ENCODE data around the gene FLNB. TPM values are rescaled to one million over a fixed set of nuclear protein-coding genes. Genes with fewer than 3 reads are reported as not detected.

Gene FLNB
- total RNA-seq, 1 donor from 2014 or later = 521 TPM

DNA sequence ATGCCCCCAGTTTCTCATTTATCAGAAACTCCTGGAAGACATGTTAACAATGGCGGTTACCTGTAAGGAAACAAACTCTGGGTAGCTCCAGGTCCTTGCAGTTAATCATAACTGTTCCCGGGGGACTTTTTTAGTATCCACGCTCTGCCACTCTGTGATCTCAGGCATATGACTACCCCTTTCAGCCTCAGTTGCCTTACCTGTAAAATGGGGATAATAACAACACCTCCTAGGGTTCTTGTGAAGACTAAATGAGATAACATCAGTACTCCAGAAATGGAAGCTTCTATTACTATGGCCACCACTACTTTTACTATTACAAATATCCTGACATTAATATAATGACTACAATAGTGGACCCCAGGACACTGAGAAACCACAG lies 7.1 kb upstream of the FLNB start:
- H3K79me2 ChIP-seq (ENCODE audit: insufficient read depth, low read length) = no peaks in the 10 kb centered on the region
- no peak overlapping the region for H3K27ac ChIP-seq (ENCODE audit: low read depth, low read length)
- H3K9ac ChIP-seq (ENCODE audit: low read length) = no peak overlapping the region
- H3K4me1 Mint-ChIP-seq (ENCODE audit: low read depth, unreplicated experiment) = peaks cover 15% of the 10 kb centered on the region
- no peaks in the 10 kb centered on the region for H3K9me3 ChIP-seq (ENCODE audit: insufficient read depth, low read depth, low read length)
- no peaks in the 10 kb centered on the region for H3K27me3 ChIP-seq (ENCODE audit: insufficient read depth, low read length)
- no peak overlapping the region for H3K4me3 Mint-ChIP-seq (ENCODE audit: unreplicated experiment)
- H3K27me3 Mint-ChIP-seq (ENCODE audit: low read depth, unreplicated experiment) = no peaks in the 10 kb centered on the region
- FAIRE-seq (no peak), DNase-seq (ENCODE audit: low read depth) (no peak)
- TF ChIP-seq EZH2 (IDR thresholded peaks at IDR 0.05; ENCODE audit: insufficient read depth, low read length) = no peak
- TF ChIP-seq CTCF (IDR thresholded peaks at IDR 0.05; ENCODE audit: insufficient read depth, low read depth, low read length) = no peak
- no peaks in the 10 kb centered on the region for H3K9me3 Mint-ChIP-seq (ENCODE audit: unreplicated experiment)
- no peak overlapping the region for H3K4me3 ChIP-seq (ENCODE audit: insufficient read depth, low read depth, low read length)
- H3K36me3 Mint-ChIP-seq (ENCODE audit: low read depth, unreplicated experiment) = no peaks in the 10 kb centered on the region
- H3K4me1 ChIP-seq (ENCODE audit: insufficient read depth, low read length) = peaks cover 17% of the 10 kb centered on the region
- no peak overlapping the region for H2AFZ ChIP-seq (ENCODE audit: low read depth, low read length)
- no peaks in the 10 kb centered on the region for H4K20me1 ChIP-seq (ENCODE audit: insufficient read depth, low read length)
- no peak overlapping the region for H3K27ac Mint-ChIP-seq (ENCODE audit: unreplicated experiment)
- no peaks in the 10 kb centered on the region for H3K36me3 ChIP-seq (ENCODE audit: insufficient read depth, low read length)
- no peak overlapping the region for H3K4me2 ChIP-seq (ENCODE audit: low read length)

DNA sequence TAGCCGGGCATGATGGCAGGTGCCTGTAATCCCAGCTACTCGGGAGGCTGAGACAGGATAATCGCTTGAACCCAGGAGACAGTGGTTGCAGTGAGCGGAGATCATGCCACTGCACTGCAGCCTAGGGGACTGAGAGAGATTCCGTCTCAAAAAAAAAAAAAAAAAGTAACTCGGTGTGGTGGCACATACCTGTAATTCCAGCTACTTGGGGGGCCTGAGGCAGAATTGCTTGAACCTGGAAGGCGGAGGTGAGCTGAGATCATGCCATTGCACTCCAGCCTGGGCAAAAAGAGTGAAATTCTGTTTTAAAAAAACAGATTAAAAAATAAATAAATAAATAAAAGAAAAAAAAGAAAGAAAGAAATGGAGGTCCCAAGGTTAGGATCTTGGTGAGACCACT lies 6.2 kb upstream of the FLNB start:
- no peaks in the 10 kb centered on the region for H3K36me3 ChIP-seq (ENCODE audit: insufficient read depth, low read length)
- H3K4me2 ChIP-seq (ENCODE audit: low read length) = no peak overlapping the region
- Mint-ChIP-seq H3K27me3 (ENCODE audit: low read depth, unreplicated experiment) (no peaks in the 10 kb centered on the region), H3K27ac (ENCODE audit: unreplicated experiment) (no peak overlapping the region), H3K4me3 (ENCODE audit: unreplicated experiment) (no peak overlapping the region), H3K36me3 (ENCODE audit: low read depth, unreplicated experiment) (no peaks in the 10 kb centered on the region), H3K4me1 (ENCODE audit: low read depth, unreplicated experiment) (peaks cover 15% of the 10 kb centered on the region), H3K9me3 (ENCODE audit: unreplicated experiment) (no peaks in the 10 kb centered on the region)
- TF ChIP-seq CTCF (IDR thresholded peaks at IDR 0.05; ENCODE audit: insufficient read depth, low read depth, low read length) (no peak), EZH2 (IDR thresholded peaks at IDR 0.05; ENCODE audit: insufficient read depth, low read length) (no peak)
- no peak overlapping the region for H3K9ac ChIP-seq (ENCODE audit: low read length)
- no peaks in the 10 kb centered on the region for H3K9me3 ChIP-seq (ENCODE audit: insufficient read depth, low read depth, low read length)
- H3K27me3 ChIP-seq (ENCODE audit: insufficient read depth, low read length) = no peaks in the 10 kb centered on the region
- H3K27ac ChIP-seq (ENCODE audit: low read depth, low read length) = no peak overlapping the region
- no peak overlapping the region for H2AFZ ChIP-seq (ENCODE audit: low read depth, low read length)
- H3K79me2 ChIP-seq (ENCODE audit: insufficient read depth, low read length) = no peaks in the 10 kb centered on the region
- FAIRE-seq (no peak), DNase-seq (ENCODE audit: low read depth) (no peak)
- H4K20me1 ChIP-seq (ENCODE audit: insufficient read depth, low read length) = no peaks in the 10 kb centered on the region
- H3K4me1 ChIP-seq (ENCODE audit: insufficient read depth, low read length) = peaks cover 17% of the 10 kb centered on the region
- H3K4me3 ChIP-seq (ENCODE audit: insufficient read depth, low read depth, low read length) = no peak overlapping the region

DNA sequence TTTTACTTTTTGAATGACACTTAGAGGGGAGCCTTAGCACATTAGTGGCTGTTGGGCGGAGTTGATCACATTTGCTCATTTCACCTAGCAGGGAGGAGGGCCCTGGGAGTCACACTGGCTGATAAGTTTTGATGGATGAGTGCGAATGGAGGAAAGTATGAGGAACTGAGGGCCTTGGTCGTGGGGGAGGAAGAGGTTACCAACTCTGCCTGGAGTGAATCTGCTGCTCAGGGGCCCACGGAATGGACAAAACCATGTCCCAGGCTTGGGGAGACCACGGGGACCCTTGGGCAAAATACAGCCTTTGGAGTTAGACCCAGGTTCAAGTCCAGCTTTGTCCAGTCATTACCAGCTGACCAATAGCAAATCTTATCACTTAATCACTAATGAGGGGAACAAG lies 5.1 kb upstream of the FLNB start:
- H4K20me1 ChIP-seq (ENCODE audit: insufficient read depth, low read length) = no peaks in the 10 kb centered on the region
- no peak overlapping the region for H3K27ac ChIP-seq (ENCODE audit: low read depth, low read length)
- no peak overlapping the region for H3K4me3 ChIP-seq (ENCODE audit: insufficient read depth, low read depth, low read length)
- Mint-ChIP-seq H3K4me1 (ENCODE audit: low read depth, unreplicated experiment) (peaks cover 14% of the 10 kb centered on the region), H3K4me3 (ENCODE audit: unreplicated experiment) (no peak overlapping the region), H3K27ac (ENCODE audit: unreplicated experiment) (no peak overlapping the region), H3K27me3 (ENCODE audit: low read depth, unreplicated experiment) (no peaks in the 10 kb centered on the region), H3K9me3 (ENCODE audit: unreplicated experiment) (no peaks in the 10 kb centered on the region), H3K36me3 (ENCODE audit: low read depth, unreplicated experiment) (no peaks in the 10 kb centered on the region)
- H3K79me2 ChIP-seq (ENCODE audit: insufficient read depth, low read length) = no peaks in the 10 kb centered on the region
- H3K4me1 ChIP-seq (ENCODE audit: insufficient read depth, low read length) = peaks cover 15% of the 10 kb centered on the region
- H3K9me3 ChIP-seq (ENCODE audit: insufficient read depth, low read depth, low read length) = no peaks in the 10 kb centered on the region
- FAIRE-seq (no peak), DNase-seq (ENCODE audit: low read depth) (no peak)
- no peak overlapping the region for H3K9ac ChIP-seq (ENCODE audit: low read length)
- no peak overlapping the region for H2AFZ ChIP-seq (ENCODE audit: low read depth, low read length)
- no peak overlapping the region for H3K4me2 ChIP-seq (ENCODE audit: low read length)
- no peak for TF ChIP-seq EZH2 (IDR thresholded peaks at IDR 0.05; ENCODE audit: insufficient read depth, low read length)
- no peak for TF ChIP-seq CTCF (IDR thresholded peaks at IDR 0.05; ENCODE audit: insufficient read depth, low read depth, low read length)
- H3K36me3 ChIP-seq (ENCODE audit: insufficient read depth, low read length) = no peaks in the 10 kb centered on the region
- H3K27me3 ChIP-seq (ENCODE audit: insufficient read depth, low read length) = no peaks in the 10 kb centered on the region
